AG09309 (cell line): ENCODE measurements around the gene ARF5.
A peak's percentile ranks its signal among the peaks of the same experiment; 100 is the strongest.

Experiments
- DNase-seq: peaks from one replicate; pipeline ENCODE4 v3.0.0-alpha.2; 2010; ENCODE audit warnings: low read depth
- H3K4me3 ChIP-seq: 2 replicates; pipeline ENCODE4 v1.5.1; 2011; ENCODE audit warnings: mild to moderate bottlenecking, low read depth, low read length, moderate library complexity; ENCODE audit not compliant: control insufficient read depth
- CTCF ChIP-seq: IDR thresholded peaks from 2 replicates; pipeline ENCODE4 v1.5.1; 2011; ENCODE audit warnings: mild to moderate bottlenecking, low read depth, low read length, inconsistent platforms; ENCODE audit not compliant: insufficient read depth, control insufficient read depth; ENCODE audit errors: missing control alignments

Gene ARF5

GRCh38 chr7:127594490-127594889, 6.3 kb downstream of the ARF5 start:
- H3K4me3 ChIP-seq, result no peak overlapping the region
- no peak for TF ChIP-seq CTCF
- no peak for DNase-seq

- no peak for DNase-seq
- no peak for TF ChIP-seq CTCF
- no peak overlapping the region for H3K4me3 ChIP-seq
Measured at GRCh38 chr7:127595737-127596136, 7.5 kb downstream of the ARF5 start.

- no peak for DNase-seq
- H3K4me3 ChIP-seq, result no peak overlapping the region
- peak; percentile 35 for TF ChIP-seq CTCF
Measured at GRCh38 chr7:127598318-127598717, 10.1 kb downstream of the ARF5 start.

GRCh38 chr7:127600885-127601284, 12.7 kb downstream of the ARF5 start:
- H3K4me3 ChIP-seq, result no peak overlapping the region
- no peak for TF ChIP-seq CTCF
- DNase-seq, result no peak

GRCh38 chr7:127608446-127608845, 20.2 kb downstream of the ARF5 start:
- no peak for TF ChIP-seq CTCF
- no peak overlapping the region for H3K4me3 ChIP-seq
- no peak for DNase-seq

- no peak overlapping the region for H3K4me3 ChIP-seq
- no peak for DNase-seq
- TF ChIP-seq CTCF, result no peak
Measured at GRCh38 chr7:127609297-127609696, 21.1 kb downstream of the ARF5 start.

GRCh38 chr7:127612263-127612662, 24.1 kb downstream of the ARF5 start:
- H3K4me3 ChIP-seq, result no peak overlapping the region
- TF ChIP-seq CTCF, result no peak
- no peak for DNase-seq
